Measurements from ENCODE around the gene MYL4.

DNA sequence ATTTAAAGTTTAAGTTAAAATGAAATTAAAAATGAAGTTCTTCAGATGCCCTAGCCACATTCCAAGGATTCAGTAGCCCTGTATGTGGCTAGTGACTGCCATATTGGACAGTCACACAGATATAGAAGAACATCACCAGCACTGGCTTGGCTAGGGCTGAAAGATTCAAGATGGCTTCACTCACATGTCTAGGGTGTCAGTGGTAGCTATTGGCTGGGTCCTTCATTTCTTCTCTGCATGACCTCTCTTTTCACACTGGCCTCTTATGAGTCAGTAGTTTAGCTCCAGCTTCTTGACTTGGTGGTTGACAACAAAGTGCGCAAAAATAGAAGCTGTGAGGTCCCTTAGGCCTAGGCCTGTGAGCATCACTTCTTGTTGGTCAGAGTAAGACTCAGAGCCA is 18.4 kb upstream of the MYL4 start:
- TF ChIP-seq, protein P1, sequence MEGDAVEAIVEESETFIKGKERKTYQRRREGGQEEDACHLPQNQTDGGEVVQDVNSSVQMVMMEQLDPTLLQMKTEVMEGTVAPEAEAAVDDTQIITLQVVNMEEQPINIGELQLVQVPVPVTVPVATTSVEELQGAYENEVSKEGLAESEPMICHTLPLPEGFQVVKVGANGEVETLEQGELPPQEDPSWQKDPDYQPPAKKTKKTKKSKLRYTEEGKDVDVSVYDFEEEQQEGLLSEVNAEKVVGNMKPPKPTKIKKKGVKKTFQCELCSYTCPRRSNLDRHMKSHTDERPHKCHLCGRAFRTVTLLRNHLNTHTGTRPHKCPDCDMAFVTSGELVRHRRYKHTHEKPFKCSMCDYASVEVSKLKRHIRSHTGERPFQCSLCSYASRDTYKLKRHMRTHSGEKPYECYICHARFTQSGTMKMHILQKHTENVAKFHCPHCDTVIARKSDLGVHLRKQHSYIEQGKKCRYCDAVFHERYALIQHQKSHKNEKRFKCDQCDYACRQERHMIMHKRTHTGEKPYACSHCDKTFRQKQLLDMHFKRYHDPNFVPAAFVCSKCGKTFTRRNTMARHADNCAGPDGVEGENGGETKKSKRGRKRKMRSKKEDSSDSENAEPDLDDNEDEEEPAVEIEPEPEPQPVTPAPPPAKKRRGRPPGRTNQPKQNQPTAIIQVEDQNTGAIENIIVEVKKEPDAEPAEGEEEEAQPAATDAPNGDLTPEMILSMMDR (IDR thresholded peaks at IDR 0.05): no peak
- no peak for TF ChIP-seq POLR2A (IDR thresholded peaks at IDR 0.05)
- TF ChIP-seq POLR2AphosphoS5 (IDR thresholded peaks at IDR 0.05): no peak
- TF ChIP-seq EP300 (IDR thresholded peaks at IDR 0.05): no peak

Measured in stomach (tissue), 4 donors.